Ishikawa (cell line): Measurements from ENCODE around the gene SETD1B.

Experiments used
- CEBPB ChIP-seq: IDR thresholded peaks from 2 replicates; pipeline ENCODE4 v1.6.1; 2012
- CREB1 ChIP-seq: IDR thresholded peaks from 2 replicates; pipeline ENCODE4 v1.6.1; 2012; ENCODE audit warnings: low read depth
- EGR1 ChIP-seq: IDR thresholded peaks from 2 replicates; pipeline ENCODE4 v1.6.1; 2012
- EP300 ChIP-seq: IDR thresholded peaks from 2 replicates; pipeline ENCODE4 v1.6.1; 2012; ENCODE audit warnings: borderline replicate concordance
- YY1 ChIP-seq: IDR thresholded peaks from 2 replicates; pipeline ENCODE4 v1.6.1; 2012; ENCODE audit warnings: low read depth
- TF ChIP-seq, protein P1 (sequence below): IDR thresholded peaks from 2 replicates; pipeline ENCODE4 v1.6.1; 2012; ENCODE audit warnings: low read depth, mild to moderate bottlenecking

DNA sequence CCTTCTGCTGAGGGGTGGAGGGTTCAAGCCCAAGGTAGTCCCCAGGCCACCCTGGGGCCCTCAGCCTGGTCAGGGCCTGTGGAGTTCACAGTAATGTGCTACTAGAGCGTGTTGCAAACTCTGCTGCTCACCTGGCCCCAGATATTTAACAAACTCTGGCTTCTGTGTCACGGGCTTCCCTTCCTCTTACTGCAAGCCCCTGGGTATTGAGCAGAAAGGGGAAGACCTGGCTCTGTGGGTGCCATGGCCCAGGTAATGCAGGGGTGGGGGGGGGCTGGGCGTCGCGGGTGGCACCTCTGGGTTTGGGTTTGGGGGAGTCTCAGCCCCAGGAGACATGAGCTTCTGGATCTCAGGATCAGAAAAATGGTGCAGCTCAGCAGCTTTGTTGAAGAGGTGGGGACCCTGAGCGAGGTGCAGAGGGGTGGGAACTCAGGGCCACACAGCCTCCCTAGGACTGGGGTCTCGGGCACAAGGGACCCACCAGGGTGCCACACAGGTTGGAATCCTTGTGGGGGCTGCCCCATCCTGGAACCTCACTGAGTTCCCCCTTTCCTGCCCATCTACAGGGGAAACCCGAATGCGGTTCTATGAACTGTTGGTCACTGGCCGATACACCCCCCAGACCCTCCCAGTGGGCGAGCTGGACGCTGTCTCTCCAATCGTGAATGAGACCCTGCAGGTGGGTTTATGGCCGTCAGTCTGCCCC is 4.0 kb downstream of the SETD1B start:
- TF ChIP-seq CEBPB (no peak), EGR1 (no peak), YY1 (no peak), EP300 (no peak), CREB1 (no peak)
- TF ChIP-seq, protein P1, sequence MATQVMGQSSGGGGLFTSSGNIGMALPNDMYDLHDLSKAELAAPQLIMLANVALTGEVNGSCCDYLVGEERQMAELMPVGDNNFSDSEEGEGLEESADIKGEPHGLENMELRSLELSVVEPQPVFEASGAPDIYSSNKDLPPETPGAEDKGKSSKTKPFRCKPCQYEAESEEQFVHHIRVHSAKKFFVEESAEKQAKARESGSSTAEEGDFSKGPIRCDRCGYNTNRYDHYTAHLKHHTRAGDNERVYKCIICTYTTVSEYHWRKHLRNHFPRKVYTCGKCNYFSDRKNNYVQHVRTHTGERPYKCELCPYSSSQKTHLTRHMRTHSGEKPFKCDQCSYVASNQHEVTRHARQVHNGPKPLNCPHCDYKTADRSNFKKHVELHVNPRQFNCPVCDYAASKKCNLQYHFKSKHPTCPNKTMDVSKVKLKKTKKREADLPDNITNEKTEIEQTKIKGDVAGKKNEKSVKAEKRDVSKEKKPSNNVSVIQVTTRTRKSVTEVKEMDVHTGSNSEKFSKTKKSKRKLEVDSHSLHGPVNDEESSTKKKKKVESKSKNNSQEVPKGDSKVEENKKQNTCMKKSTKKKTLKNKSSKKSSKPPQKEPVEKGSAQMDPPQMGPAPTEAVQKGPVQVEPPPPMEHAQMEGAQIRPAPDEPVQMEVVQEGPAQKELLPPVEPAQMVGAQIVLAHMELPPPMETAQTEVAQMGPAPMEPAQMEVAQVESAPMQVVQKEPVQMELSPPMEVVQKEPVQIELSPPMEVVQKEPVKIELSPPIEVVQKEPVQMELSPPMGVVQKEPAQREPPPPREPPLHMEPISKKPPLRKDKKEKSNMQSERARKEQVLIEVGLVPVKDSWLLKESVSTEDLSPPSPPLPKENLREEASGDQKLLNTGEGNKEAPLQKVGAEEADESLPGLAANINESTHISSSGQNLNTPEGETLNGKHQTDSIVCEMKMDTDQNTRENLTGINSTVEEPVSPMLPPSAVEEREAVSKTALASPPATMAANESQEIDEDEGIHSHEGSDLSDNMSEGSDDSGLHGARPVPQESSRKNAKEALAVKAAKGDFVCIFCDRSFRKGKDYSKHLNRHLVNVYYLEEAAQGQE: no peak
